HL-60 (cell line): Measurements from ENCODE around the gene RAB44.

Experiments
- CTCF ChIP-seq: IDR thresholded peaks from one replicate; pipeline ENCODE4 v1.5.1; 2011; ENCODE audit warnings: low read length, control low read depth, inconsistent platforms; ENCODE audit not compliant: insufficient read depth
- GABPA ChIP-seq: IDR thresholded peaks from 2 replicates; pipeline ENCODE4 v1.6.1; 2012; ENCODE audit warnings: low read depth
- POLR2AphosphoS5 ChIP-seq: IDR thresholded peaks from 2 replicates; pipeline ENCODE4 v1.6.1; 2012; ENCODE audit warnings: low read depth

GRCh38 chr6:36745836-36746235, 48.2 kb downstream of the RAB44 start:
- TF ChIP-seq CTCF (no peak), POLR2AphosphoS5 (no peak), GABPA (no peak)
